Ishikawa (cell line): ENCODE measurements around the gene EIF4H.

Experiments used
- EP300 ChIP-seq: IDR thresholded peaks from 2 replicates; pipeline ENCODE4 v1.6.1; 2012; ENCODE audit warnings: borderline replicate concordance
- FOXM1 ChIP-seq: IDR thresholded peaks from 2 replicates; pipeline ENCODE4 v1.6.1; 2012; ENCODE audit warnings: low read depth, borderline replicate concordance
- TCF12 ChIP-seq: IDR thresholded peaks from 2 replicates; pipeline ENCODE4 v1.6.1; 2012; ENCODE audit warnings: low read depth
- ZBTB7A ChIP-seq: IDR thresholded peaks from 2 replicates; pipeline ENCODE4 v1.6.1; 2012; ENCODE audit warnings: low read depth

DNA sequence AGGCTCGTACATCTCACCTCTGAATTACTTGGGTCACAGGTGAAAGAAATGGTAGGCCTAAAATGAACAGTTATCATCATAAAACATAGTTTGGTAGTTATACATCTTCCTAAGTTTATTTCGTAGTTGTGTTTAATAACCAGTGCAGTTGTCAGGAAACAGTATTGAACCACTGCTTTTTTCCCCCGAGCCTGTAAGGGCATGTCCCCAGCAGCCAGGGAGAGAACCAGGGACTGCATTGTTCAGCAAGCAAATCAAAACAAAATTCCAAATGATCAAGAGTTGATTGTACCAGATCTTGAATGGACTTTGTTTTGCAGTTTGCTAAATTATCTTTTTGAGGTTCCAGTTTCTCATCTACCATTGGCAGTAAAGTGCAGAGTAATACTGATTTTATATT lies 2.4 kb downstream of the EIF4H start:
- TF ChIP-seq EP300 = no peak
- TF ChIP-seq FOXM1 = no peak
- no peak for TF ChIP-seq ZBTB7A
- no peak for TF ChIP-seq TCF12
